ENCODE results near the gene DIDO1. TPM values are rescaled to one million over a fixed set of nuclear protein-coding genes. Genes with fewer than 3 reads are reported as not detected.

DIDO1 gene
- total and polyA plus RNA-seq, 2 donors: 33.2 to 33.4 TPM

- no peaks in the 10 kb centered on the region for H3K9me3 ChIP-seq (ENCODE audit: control insufficient read depth in 2 of 2, insufficient read depth in 1 of 2, low read length in 1 of 2)
- no peak overlapping the region for H3K27ac ChIP-seq (ENCODE audit: low read depth in 1 of 2, low read length in 1 of 2)
- peaks cover 0 to 11% of the 10 kb centered on the region in 2 donors for H3K27me3 ChIP-seq (ENCODE audit: control insufficient read depth in 2 of 2, insufficient read depth in 1 of 2, low read length in 1 of 2)
- DNase-seq (ENCODE audit: low read depth in 6 of 9, low spot score in 9 of 9): no peak
- H3K36me3 ChIP-seq (ENCODE audit: control insufficient read depth in 2 of 2, insufficient read depth in 2 of 2, low read length in 1 of 2): no peaks in the 10 kb centered on the region
- 82% methylated on average over 14 of the region's 14 CpGs for WGBS
- no peak overlapping the region for H3K4me3 ChIP-seq (ENCODE audit: low read length in 2 of 2)
- H3K4me1 ChIP-seq (ENCODE audit: control insufficient read depth in 2 of 2, insufficient read depth in 2 of 2, low read length in 2 of 2): peaks cover 0 to 23% of the 10 kb centered on the region in 2 donors
Observed at GRCh38 chr20:62832951-62833391, 93.3 kb downstream of the DIDO1 start.

- H3K4me3 ChIP-seq (ENCODE audit: low read length in 2 of 2): no peak overlapping the region
Observed at GRCh38 chr20:62832212-62832922, 93.9 kb downstream of the DIDO1 start.

GRCh38 chr20:62831854-62832211, 94.5 kb downstream of the DIDO1 start:
- no peak overlapping the region for H3K27ac ChIP-seq (ENCODE audit: low read depth in 1 of 2, low read length in 1 of 2)
- 95% methylated on average over 10 of the region's 10 CpGs for WGBS
- DNase-seq (ENCODE audit: low read depth in 6 of 9, low spot score in 9 of 9): no peak

More at GRCh38 chr20:62832212-62832922, 93.9 kb downstream of the DIDO1 start:
- Histone ChIP-seq H3K27ac (ENCODE audit: low read depth in 1 of 2, low read length in 1 of 2) (peak overlapping the region in 1 of 2 donors; percentile 20), H3K9me3 (ENCODE audit: control insufficient read depth in 2 of 2, insufficient read depth in 1 of 2, low read length in 1 of 2) (no peaks in the 10 kb centered on the region), H3K27me3 (ENCODE audit: control insufficient read depth in 2 of 2, insufficient read depth in 1 of 2, low read length in 1 of 2) (peaks cover 0 to 11% of the 10 kb centered on the region in 2 donors), H3K4me1 (ENCODE audit: control insufficient read depth in 2 of 2, insufficient read depth in 2 of 2, low read length in 2 of 2) (peaks cover 0 to 23% of the 10 kb centered on the region in 2 donors), H3K36me3 (ENCODE audit: control insufficient read depth in 2 of 2, insufficient read depth in 2 of 2, low read length in 1 of 2) (no peaks in the 10 kb centered on the region)
- 59% methylated on average over 22 of the region's 22 CpGs for WGBS
- peak in 3 of 9 donors; percentile 25 to 69 (median 28) for DNase-seq (ENCODE audit: low read depth in 6 of 9, low spot score in 9 of 9)

GRCh38 chr20:62831361-62831788, 94.9 kb downstream of the DIDO1 start:
- no peak overlapping the region for H3K4me3 ChIP-seq (ENCODE audit: low read length in 2 of 2)
- H3K27ac ChIP-seq (ENCODE audit: low read depth in 1 of 2, low read length in 1 of 2): no peak overlapping the region
- 99% methylated on average over 10 of the region's 10 CpGs for WGBS

More at GRCh38 chr20:62831854-62832211, 94.5 kb downstream of the DIDO1 start:
- H3K4me1 ChIP-seq (ENCODE audit: control insufficient read depth in 2 of 2, insufficient read depth in 2 of 2, low read length in 2 of 2): peaks cover 0 to 23% of the 10 kb centered on the region in 2 donors
- peaks cover 0 to 11% of the 10 kb centered on the region in 2 donors for H3K27me3 ChIP-seq (ENCODE audit: control insufficient read depth in 2 of 2, insufficient read depth in 1 of 2, low read length in 1 of 2)
- H3K36me3 ChIP-seq (ENCODE audit: control insufficient read depth in 2 of 2, insufficient read depth in 2 of 2, low read length in 1 of 2): no peaks in the 10 kb centered on the region
- no peaks in the 10 kb centered on the region for H3K9me3 ChIP-seq (ENCODE audit: control insufficient read depth in 2 of 2, insufficient read depth in 1 of 2, low read length in 1 of 2)
- no peak overlapping the region for H3K4me3 ChIP-seq (ENCODE audit: low read length in 2 of 2)

GRCh38 chr20:62830821-62831220, 95.5 kb downstream of the DIDO1 start:
- H3K9me3 ChIP-seq (ENCODE audit: control insufficient read depth in 2 of 2, insufficient read depth in 1 of 2, low read length in 1 of 2): no peaks in the 10 kb centered on the region
- no peaks in the 10 kb centered on the region for H3K36me3 ChIP-seq (ENCODE audit: control insufficient read depth in 2 of 2, insufficient read depth in 2 of 2, low read length in 1 of 2)
- 98% methylated on average over 22 of the region's 22 CpGs for WGBS
- no peak overlapping the region for H3K4me3 ChIP-seq (ENCODE audit: low read length in 2 of 2)
- H3K27ac ChIP-seq (ENCODE audit: low read depth in 1 of 2, low read length in 1 of 2): no peak overlapping the region
- DNase-seq (ENCODE audit: low read depth in 6 of 9, low spot score in 9 of 9): no peak
- peaks cover 0 to 16% of the 10 kb centered on the region in 2 donors for H3K4me1 ChIP-seq (ENCODE audit: control insufficient read depth in 2 of 2, insufficient read depth in 2 of 2, low read length in 2 of 2)
- peaks cover 0 to 2% of the 10 kb centered on the region in 2 donors for H3K27me3 ChIP-seq (ENCODE audit: control insufficient read depth in 2 of 2, insufficient read depth in 1 of 2, low read length in 1 of 2)

More at GRCh38 chr20:62831361-62831788, 94.9 kb downstream of the DIDO1 start:
- no peaks in the 10 kb centered on the region for H3K36me3 ChIP-seq (ENCODE audit: control insufficient read depth in 2 of 2, insufficient read depth in 2 of 2, low read length in 1 of 2)
- H3K27me3 ChIP-seq (ENCODE audit: control insufficient read depth in 2 of 2, insufficient read depth in 1 of 2, low read length in 1 of 2): peaks cover 0 to 7% of the 10 kb centered on the region in 2 donors
- no peak for DNase-seq (ENCODE audit: low read depth in 6 of 9, low spot score in 9 of 9)
- H3K4me1 ChIP-seq (ENCODE audit: control insufficient read depth in 2 of 2, insufficient read depth in 2 of 2, low read length in 2 of 2): peaks cover 0 to 20% of the 10 kb centered on the region in 2 donors
- H3K9me3 ChIP-seq (ENCODE audit: control insufficient read depth in 2 of 2, insufficient read depth in 1 of 2, low read length in 1 of 2): no peaks in the 10 kb centered on the region

GRCh38 chr20:62830251-62830650, 96.1 kb downstream of the DIDO1 start:
- H3K36me3 ChIP-seq (ENCODE audit: control insufficient read depth in 2 of 2, insufficient read depth in 2 of 2, low read length in 1 of 2): no peaks in the 10 kb centered on the region
- no peak overlapping the region for H3K4me3 ChIP-seq (ENCODE audit: low read length in 2 of 2)
- 97% methylated on average over 14 of the region's 14 CpGs for WGBS
- no peaks in the 10 kb centered on the region for H3K27me3 ChIP-seq (ENCODE audit: control insufficient read depth in 2 of 2, insufficient read depth in 1 of 2, low read length in 1 of 2)
- no peaks in the 10 kb centered on the region for H3K9me3 ChIP-seq (ENCODE audit: control insufficient read depth in 2 of 2, insufficient read depth in 1 of 2, low read length in 1 of 2)
- peaks cover 5 to 21% of the 10 kb centered on the region in 2 donors for H3K4me1 ChIP-seq (ENCODE audit: control insufficient read depth in 2 of 2, insufficient read depth in 2 of 2, low read length in 2 of 2)
- DNase-seq (ENCODE audit: low read depth in 6 of 9, low spot score in 9 of 9): no peak
- H3K27ac ChIP-seq (ENCODE audit: low read depth in 1 of 2, low read length in 1 of 2): no peak overlapping the region

- no peak for DNase-seq (ENCODE audit: low read depth in 6 of 9, low spot score in 9 of 9)
- Histone ChIP-seq H3K9me3 (ENCODE audit: control insufficient read depth in 2 of 2, insufficient read depth in 1 of 2, low read length in 1 of 2) (no peaks in the 10 kb centered on the region), H3K27me3 (ENCODE audit: control insufficient read depth in 2 of 2, insufficient read depth in 1 of 2, low read length in 1 of 2) (no peaks in the 10 kb centered on the region), H3K27ac (ENCODE audit: low read depth in 1 of 2, low read length in 1 of 2) (no peak overlapping the region), H3K4me3 (ENCODE audit: low read length in 2 of 2) (no peak overlapping the region), H3K36me3 (ENCODE audit: control insufficient read depth in 2 of 2, insufficient read depth in 2 of 2, low read length in 1 of 2) (no peaks in the 10 kb centered on the region), H3K4me1 (ENCODE audit: control insufficient read depth in 2 of 2, insufficient read depth in 2 of 2, low read length in 2 of 2) (peaks cover 7 to 26% of the 10 kb centered on the region in 2 donors)
- WGBS: 98% methylated on average over 32 of the region's 32 CpGs
Observed at GRCh38 chr20:62829231-62830230, 96.8 kb downstream of the DIDO1 start.

GRCh38 chr20:62828511-62829230, 97.6 kb downstream of the DIDO1 start:
- WGBS: 94% methylated on average over 29 of the region's 29 CpGs
- no peak overlapping the region for H3K4me3 ChIP-seq (ENCODE audit: low read length in 2 of 2)
- no peak for DNase-seq (ENCODE audit: low read depth in 6 of 9, low spot score in 9 of 9)
- H3K4me1 ChIP-seq (ENCODE audit: control insufficient read depth in 2 of 2, insufficient read depth in 2 of 2, low read length in 2 of 2): peaks cover 7 to 31% of the 10 kb centered on the region in 2 donors
- H3K27ac ChIP-seq (ENCODE audit: low read depth in 1 of 2, low read length in 1 of 2): no peak overlapping the region
- H3K27me3 ChIP-seq (ENCODE audit: control insufficient read depth in 2 of 2, insufficient read depth in 1 of 2, low read length in 1 of 2): no peaks in the 10 kb centered on the region
- H3K36me3 ChIP-seq (ENCODE audit: control insufficient read depth in 2 of 2, insufficient read depth in 2 of 2, low read length in 1 of 2): no peaks in the 10 kb centered on the region
- H3K9me3 ChIP-seq (ENCODE audit: control insufficient read depth in 2 of 2, insufficient read depth in 1 of 2, low read length in 1 of 2): no peaks in the 10 kb centered on the region
